UCSD-AML1 (cell line): ENCODE data around the gene MTSS2.
A peak's percentile ranks its signal among the peaks of the same experiment; 100 is the strongest.

Source experiments
- DNase-seq: peaks from one replicate; lab custom pipeline; 2025; ENCODE audit not compliant: unreplicated experiment; lab: John Stamatoyannopoulos, UW

The MTSS2 gene

DNA sequence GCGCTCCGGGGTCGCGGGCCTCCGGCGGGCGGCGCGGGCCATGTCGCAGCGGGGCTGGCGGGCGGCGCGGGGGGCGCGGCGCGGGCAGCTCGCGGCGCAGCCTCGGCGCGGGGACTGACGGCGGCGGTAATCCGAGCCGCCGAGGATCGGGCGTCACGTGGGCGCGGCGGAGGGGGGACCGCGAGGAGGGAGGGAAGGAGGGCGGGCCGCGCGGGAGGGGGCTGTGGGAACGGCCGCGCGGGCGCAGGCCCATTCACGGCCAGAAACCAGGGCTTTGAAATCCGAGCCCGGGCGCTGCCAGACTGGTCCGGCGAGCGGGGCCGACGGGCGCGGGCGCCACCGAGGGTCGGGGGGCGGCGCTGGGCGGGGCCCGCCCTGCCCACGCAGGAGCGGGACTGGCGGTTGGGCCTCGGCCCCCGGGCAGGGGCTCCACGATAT, at the start of gene MTSS2:
Gene MTSS2 (minus strand): TSS at position 116 of the 438 bp plus-strand sequence. CDS start 262 bp downstream, outside the sequence.
- DNase-seq, result peak; percentile 68

DNA sequence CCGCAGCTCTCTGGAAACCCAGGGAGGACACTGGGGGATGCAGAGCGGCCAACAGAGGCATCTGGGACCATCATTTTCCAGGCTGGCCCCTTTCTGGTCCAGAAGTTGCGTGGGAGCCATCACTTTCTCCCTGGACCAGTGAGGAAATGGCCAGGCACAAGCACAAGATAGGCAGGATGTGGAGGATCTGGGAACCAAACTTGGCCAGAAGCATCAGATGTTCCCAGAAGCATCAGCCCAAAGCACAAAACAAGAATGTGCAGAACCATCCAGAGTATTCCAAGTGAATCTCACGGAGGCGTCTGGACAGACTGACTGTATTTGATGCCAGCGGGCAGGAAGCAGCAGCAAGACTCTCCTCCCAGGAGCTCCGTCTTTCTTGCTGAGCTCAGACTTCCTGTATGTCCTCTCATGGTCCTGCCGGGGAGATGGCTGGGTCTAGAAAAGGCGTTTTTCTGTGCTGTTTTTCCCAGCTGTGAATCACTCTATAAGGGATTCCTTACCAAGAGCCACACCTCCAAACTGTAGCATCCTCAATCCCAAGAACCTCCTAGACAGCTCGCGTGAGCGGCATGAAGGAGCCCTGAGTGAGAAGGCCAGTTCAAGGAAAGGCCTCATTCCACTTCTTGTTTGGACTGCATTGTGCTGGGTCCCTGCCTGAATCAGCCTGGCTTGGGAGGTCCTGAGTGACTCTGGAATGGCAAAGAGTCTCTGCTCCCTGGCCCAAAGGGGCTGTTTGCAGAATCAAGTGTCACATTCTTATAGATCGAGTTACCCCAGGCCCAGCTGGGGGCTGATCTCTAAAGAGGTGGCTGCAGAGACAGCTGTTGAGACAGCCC, 49.5 kb upstream of the MTSS2 start:
- no peak for DNase-seq

- no peak for DNase-seq
Observed at GRCh38 chr16:70734522-70735095, 48.8 kb upstream of the MTSS2 start.

DNA sequence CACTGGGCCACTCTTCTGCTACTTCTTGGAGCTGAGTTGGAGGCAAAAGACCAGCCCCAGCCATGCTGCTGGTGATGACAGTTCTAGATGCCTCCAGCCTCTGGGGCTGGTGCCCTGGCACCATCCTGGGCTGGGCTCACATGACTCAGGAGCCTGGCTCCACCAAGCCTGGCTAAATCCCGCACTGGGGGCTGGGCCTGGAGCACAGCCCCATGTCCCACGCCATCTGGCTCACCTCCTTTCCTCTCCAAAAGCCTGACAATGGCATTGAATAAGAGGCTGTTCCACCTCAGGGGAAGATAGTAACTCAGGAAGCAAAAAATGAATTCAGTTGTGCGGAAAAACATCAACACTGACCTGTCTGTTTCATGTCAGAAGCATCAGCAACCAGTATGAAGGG, 45.1 kb upstream of the MTSS2 start:
- DNase-seq, result no peak

- no peak for DNase-seq
Observed at GRCh38 chr16:70730031-70730430, 44.2 kb upstream of the MTSS2 start.

- DNase-seq, result no peak
Observed at GRCh38 chr16:70729292-70729691, 43.4 kb upstream of the MTSS2 start.

DNA sequence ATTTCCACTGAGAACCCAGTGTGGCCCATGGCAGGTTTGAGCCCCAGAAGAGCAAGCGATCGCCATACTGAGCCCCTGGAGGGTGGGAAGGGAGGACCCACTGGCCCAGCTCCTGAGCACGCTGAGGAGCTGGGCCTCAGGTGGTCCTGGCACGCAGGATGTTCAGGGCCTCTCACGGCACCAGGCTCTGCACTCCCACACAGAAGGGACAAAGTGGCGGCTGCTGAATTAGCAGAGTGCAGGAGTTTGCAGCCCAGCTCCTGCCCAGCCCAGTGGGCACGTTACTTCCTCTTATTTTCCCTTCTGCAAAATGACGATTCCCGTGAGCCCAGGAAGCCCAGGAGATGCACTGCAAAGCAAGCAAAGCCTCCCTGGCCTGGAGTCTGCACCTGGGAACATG, 42.3 kb upstream of the MTSS2 start:
- peak; percentile 32 for DNase-seq

- no peak for DNase-seq
Observed at GRCh38 chr16:70726892-70727361, 41.1 kb upstream of the MTSS2 start.

DNA sequence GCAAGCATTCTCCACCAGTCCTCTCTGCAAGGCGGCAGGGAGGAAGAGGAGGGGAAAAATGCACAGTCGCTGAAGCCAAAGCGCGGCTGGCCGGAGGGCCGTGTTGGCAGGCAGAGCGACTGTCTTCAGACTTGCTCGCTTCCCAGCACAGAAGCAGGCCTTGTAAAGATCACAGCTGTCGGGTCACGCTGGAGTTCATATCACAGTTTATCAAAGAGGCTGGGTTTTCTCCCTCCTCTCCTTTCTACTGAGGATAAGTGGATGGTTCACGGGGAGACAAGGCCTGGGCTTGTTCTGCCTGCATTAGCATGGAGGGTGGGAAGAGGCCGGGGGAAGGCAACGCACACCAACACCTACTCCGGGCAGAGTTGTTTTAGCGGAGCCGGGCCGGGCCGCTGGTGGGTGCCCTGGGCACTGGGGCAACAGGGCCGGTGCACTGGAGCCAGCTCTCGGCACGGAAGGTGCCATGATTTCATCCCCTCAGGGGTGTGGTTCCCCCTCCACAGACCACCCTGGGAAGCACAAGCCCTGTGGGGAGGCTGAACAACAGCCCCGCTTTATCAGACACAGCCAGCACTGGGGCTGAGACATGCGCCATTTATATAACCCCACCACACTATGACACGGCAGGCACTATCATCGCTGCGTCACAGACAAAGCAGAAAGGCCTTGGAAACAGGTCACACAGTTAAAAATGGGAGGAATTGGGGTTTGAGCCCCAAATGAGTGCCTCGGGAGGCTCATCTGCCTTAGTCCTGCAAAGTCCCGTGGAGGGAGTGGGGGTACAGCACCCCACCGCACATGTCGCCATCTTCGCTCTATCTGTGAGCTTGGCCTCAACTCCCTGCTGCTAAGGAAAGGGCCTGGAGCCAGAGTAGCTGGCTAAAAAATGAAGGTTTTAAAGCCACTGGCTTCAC, 40.3 kb upstream of the MTSS2 start:
- no peak for DNase-seq

DNA sequence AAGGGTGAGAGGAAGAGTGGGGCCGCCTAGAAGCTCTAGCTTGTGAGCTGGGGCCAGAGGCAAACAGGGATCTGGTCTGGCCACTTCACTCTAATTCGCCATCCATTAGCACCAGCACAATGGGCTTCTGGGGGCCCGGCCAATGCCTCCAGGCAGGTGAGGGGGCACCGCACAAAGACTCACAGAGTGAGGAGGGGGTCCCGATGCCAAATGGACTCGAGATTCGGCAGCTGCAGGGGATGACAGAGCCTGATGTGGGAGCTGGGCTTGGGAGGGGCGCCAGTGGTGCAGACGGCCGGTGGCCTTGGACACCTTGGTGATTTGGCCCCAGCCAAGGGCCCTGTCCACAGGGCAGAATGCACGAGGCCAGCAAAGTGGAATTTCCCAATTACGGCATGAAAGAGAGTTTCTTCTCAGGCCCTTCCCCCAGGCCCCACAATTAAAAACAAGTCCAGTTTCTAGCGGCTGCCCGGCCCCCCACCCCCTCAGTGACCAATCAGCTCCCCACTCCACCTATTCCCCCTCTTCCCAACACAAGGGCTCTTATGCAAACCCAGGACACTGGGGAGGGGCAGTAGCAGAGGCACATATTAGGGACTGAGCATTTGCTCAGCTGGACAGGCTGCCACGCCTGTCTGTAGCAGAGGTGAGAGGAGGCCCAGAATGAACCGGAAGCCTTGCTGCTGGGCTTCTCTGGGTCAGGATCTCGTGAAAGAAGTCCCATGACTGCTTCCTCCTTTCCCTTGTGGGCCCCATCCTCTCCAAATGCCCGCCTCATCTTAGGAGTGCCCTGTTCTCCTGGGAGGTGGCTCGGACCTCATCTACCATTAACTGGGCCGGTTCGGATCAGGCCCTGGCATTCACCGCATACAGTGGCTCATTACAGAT, 39.4 kb upstream of the MTSS2 start:
- DNase-seq, result no peak

DNA sequence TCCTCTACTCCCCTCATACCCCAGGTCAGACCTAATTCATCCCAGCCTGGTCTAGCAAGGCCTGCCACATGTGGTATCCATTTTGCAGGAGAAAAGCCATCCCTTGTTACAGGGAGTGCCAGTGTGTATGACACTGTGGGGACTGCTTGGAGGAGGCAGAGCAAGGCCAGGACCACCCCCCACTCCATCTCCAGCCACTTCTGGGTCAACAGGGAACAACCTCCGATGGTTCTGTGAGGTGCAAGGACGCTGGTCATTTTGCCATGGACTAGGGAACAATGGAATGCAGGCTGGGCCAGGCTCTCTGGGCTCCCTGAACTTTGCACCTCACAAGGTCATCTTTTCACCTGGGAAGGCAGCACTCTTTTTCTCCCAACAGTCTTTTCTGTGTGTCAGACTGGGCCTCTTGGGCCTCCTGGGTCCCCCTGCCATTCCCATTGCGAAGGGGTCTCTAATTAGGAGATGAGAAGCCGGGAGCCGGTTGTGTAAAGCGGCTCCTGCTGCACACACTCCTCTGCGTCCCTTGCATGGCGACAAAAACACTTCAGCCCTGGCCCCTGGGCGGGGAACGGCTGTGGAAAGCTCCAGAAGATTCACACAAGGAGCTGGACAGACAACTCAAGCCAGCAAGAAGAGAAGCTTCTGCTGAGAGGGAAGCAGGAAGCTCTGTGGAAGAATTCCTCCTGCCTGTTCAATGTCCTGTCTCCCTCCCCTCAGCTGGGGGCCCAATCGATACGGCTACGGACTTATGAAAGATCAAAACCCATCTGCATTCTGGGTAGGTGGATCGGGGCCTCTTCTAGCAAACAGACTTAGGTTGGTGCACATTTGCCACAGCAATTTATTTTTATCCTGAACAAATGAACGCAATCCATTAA, 38.5 kb upstream of the MTSS2 start:
- no peak for DNase-seq

DNA sequence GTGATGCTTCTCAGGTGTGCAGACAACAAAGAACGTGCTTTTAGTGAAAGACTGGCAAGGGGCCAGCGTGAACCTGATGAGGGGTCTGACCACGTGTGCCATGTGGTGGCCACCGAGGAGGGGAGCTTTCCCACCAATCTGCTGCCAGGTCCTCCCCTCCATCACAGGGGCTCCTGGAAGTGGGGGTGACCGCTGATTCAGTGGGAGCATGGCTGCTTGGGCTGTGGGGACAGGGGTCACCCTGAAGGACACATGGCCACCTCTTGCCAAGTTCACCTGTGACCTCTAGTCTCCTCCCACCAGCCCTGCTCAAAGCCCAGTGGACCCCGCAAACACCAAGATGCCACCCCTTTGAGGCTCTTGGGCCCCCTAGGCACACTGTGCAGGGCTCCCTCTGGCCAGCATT, 37.9 kb upstream of the MTSS2 start:
- DNase-seq, result no peak

- no peak for DNase-seq
Observed at GRCh38 chr16:70721202-70721963, 35.5 kb upstream of the MTSS2 start.

- no peak for DNase-seq
Observed at GRCh38 chr16:70720425-70721201, 34.8 kb upstream of the MTSS2 start.

GRCh38 chr16:70717065-70717464, 31.2 kb upstream of the MTSS2 start:
- DNase-seq, result no peak

GRCh38 chr16:70715860-70716357, 30.1 kb upstream of the MTSS2 start:
- no peak for DNase-seq

DNA sequence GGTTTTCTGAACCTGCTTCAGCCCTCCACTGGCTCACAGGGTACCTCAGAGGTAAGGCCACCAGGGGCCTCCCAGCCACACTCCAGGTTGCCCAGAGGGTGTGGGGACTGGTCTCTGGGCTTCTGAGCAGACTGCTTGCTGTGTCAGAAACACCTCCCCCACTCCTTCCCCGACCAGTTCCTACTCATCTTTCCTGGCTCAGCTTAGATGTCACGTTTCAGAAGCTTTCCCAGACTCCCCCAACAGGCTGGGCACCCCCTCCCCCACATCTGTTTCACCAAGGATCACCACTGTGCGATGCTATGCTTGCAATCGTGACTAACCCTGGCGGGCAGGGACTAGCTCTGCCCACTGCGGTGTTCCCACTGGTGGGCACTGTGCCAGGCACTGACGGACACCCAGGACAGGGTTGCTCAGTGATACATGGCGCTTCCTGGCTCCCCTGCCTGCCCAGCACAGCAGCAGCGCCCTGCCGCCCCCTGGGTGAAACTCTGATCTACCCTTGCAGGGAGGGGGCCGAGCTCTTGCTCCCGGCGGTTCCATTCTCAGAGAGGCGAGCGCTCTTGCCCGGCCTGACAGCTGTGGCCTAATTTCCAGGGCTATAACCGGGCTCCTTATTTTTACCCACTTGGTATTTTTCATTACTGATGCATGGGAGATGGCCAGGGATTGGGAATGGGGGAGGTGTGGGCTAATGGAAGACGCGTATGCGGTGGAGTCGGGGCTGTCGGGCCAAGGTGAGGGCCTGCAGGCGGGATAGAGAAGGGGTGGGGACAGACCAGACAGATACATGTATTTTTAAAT, 29.4 kb upstream of the MTSS2 start:
- DNase-seq, result no peak
